Aorta (tissue), 5 donors: ENCODE results near the gene PTER. TPM values are rescaled to one million over a fixed set of nuclear protein-coding genes. Genes with fewer than 3 reads are reported as not detected.

Experiments used
- ATAC-seq: fragments of 200-7000 bp; cut with Tn5 transposase; one replicate; pipeline ENCODE4 v1.9.1; 2022; ENCODE audit warnings: moderate library complexity; ENCODE audit not compliant: low FRiP score
- DNase-seq, 2 donors: peaks; one replicate each; pipeline ENCODE4 v3.0.0-alpha.2; 2020
- H3K27ac ChIP-seq, 2 donors: one replicate each; pipeline ENCODE4 v1.5.1; 2013; ENCODE audit warnings: low read length in 2 of 2, mild to moderate bottlenecking in 2 of 2, moderate library complexity in 2 of 2, control low read depth in 1 of 2, inconsistent platforms in 1 of 2, low read depth in 1 of 2
- H3K27me3 ChIP-seq, 2 donors: one replicate each; pipeline ENCODE4 v1.6.1; 2013; ENCODE audit warnings: control low read depth in 1 of 2, low read length in 1 of 2, mild to moderate bottlenecking in 1 of 2, moderate library complexity in 1 of 2; ENCODE audit not compliant: insufficient read depth in 2 of 2, control insufficient read depth in 1 of 2
- H3K36me3 ChIP-seq, 2 donors: one replicate each; pipeline ENCODE4 v1.6.1; 2013; ENCODE audit warnings: control low read depth in 1 of 2, low read length in 1 of 2, mild to moderate bottlenecking in 1 of 2; ENCODE audit not compliant: insufficient read depth in 2 of 2, control insufficient read depth in 1 of 2
- H3K4me1 ChIP-seq, 2 donors: one replicate each; pipeline ENCODE4 v1.6.1; 2013; ENCODE audit warnings: low read length in 2 of 2, control low read depth in 1 of 2, mild to moderate bottlenecking in 1 of 2, moderate library complexity in 1 of 2; ENCODE audit not compliant: insufficient read depth in 2 of 2, control insufficient read depth in 1 of 2
- H3K4me3 ChIP-seq, 2 donors: one replicate each; pipeline ENCODE4 v1.5.1; 2013; ENCODE audit warnings: low read length in 2 of 2, control low read depth in 1 of 2, mild to moderate bottlenecking in 1 of 2
- H3K9me3 ChIP-seq: one replicate; pipeline ENCODE4 v1.6.1; 2013; ENCODE audit warnings: mild to moderate bottlenecking, low read length; ENCODE audit not compliant: control insufficient read depth
- WGBS, 2 donors: extraction: QIAGEN DNeasy Blood & Tissue Kit; methylation state at CpG; one replicate each; pipeline ENCODE4 v1.1.7; 2013; 5-methylcytosine and 5-hydroxymethylcytosine counted together
- intact Hi-C, 2 donors: fragments of 100-400 bp; cut with DNase I; formaldehyde crosslinking; loops; one replicate each; pipeline versions ENCODE4 v1.14.2 to v1.15.0; 2022
- polyA plus RNA-seq, 2 donors: library from polyadenylated mRNA; stranded (reverse); fragments of 200-250 nt; gene quantifications; one replicate each; pipeline ENCODE4 v1.2.3, GENCODE V29; 2013
- total RNA-seq, 2 donors: library from RNA; stranded (reverse); fragmentation: NEBNext Ultra II Directional; extraction: Animal tissue kit (Norgen Biotek cat#: 25700); gene quantifications; one replicate each; pipeline ENCODE4 v1.2.1, GENCODE V29; 2021
- donor health status: healthy with polysubstance abuse.
- donor health status: Bipolar disorder and iron deficiency.
- donor health status: DM: no; HTN: no; CAD: no.
- donor health status: DM: no; HTN: no; CAD: no.
- donor health status: DM: yes; HTN: yes; CAD: no.

PTER gene
- total and polyA plus RNA-seq, 4 donors: 3.0 to 11.6 (median 6.6) TPM

- WGBS, 2 donors: 99% methylated on average over 5 of the region's 5 CpGs
- H3K27me3 ChIP-seq: no peaks in the 10 kb centered on the region
- ATAC-seq: no peak
- no peak overlapping the region for H3K4me3 ChIP-seq
- no peak for DNase-seq
- H3K9me3 ChIP-seq: no peaks in the 10 kb centered on the region
- intact Hi-C loops: no loop called here
- H3K36me3 ChIP-seq: no peaks in the 10 kb centered on the region
- no peak overlapping the region for H3K27ac ChIP-seq
- no peaks in the 10 kb centered on the region for H3K4me1 ChIP-seq
Measured at GRCh38 chr10:16449454-16449853, 12.6 kb downstream of the PTER start.

DNA sequence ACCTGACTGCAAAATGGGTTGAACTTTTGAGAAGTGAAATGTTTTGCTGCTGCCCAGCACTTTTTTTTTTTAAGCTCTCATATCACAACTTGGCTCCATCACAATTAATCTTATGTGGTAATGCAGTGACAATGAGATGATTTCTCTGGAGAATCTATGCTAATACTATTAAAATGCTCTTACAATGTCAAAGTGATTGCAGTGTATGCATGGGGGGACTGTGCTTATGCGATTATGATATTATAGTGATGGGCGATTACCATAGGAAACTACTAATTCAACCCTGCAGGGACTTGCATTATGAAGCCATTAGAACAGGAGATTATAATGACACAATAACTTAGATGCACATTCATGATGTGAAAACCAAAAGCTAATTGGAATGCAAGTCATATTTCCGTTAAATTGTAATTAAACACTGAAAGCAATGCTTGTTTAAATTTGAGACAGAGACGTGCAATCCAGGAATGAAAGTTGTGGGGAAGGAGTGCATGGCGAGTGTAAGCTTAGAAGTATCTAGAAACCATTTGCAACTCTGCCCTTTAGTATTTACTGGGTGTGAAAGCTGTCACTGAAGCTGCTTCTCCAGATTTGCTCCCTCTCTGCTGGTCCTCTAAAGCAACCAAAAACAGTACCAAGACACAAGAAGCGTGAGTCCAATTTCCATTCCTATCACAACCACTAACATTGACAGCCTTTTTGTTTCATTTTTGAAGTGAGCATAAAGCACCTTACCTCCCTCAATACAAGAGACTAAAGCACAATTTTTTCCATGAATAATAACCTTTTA, 21.6 kb downstream of the PTER start:
- H3K36me3 ChIP-seq: no peaks in the 10 kb centered on the region
- H3K27ac ChIP-seq: no peak overlapping the region
- WGBS, 2 donors: 87 to 92% methylated on average over 6 of the region's 6 CpGs
- no peak for DNase-seq
- intact Hi-C loops: no loop called here
- H3K4me3 ChIP-seq: no peak overlapping the region
- no peaks in the 10 kb centered on the region for H3K9me3 ChIP-seq
- H3K4me1 ChIP-seq: no peaks in the 10 kb centered on the region
- ATAC-seq: no peak
- H3K27me3 ChIP-seq: no peaks in the 10 kb centered on the region

DNA sequence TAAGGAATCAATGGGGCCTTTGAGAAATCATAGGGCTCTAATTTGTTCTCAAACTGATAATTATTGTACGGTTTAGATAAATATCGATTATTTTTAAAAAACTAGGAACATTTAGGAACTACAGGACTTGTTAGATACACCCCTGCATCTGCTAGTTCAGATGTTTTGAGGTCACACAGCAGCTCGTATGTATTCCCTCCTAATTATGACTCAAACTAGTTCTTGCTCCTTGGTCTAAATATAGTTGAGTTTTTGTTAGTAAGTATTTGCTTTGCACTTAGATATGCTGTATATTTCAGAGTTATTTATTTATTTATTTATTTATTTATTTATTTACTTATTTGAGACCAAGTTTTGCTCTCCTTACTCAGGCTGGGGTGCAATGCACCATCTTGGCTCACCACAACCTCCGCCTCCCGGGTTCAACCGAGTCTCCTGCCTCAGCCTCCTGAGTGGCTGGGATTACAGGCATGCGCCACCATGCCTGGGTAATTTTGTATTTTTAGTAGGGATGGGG, 22.7 kb downstream of the PTER start:
- H3K4me1 ChIP-seq: no peaks in the 10 kb centered on the region
- ATAC-seq: no peak
- H3K9me3 ChIP-seq: no peaks in the 10 kb centered on the region
- intact Hi-C loops: no loop called here
- no peak overlapping the region for H3K27ac ChIP-seq
- WGBS, 2 donors: 93 to 94% methylated on average over 7 of the region's 7 CpGs
- no peak for DNase-seq
- no peaks in the 10 kb centered on the region for H3K27me3 ChIP-seq
- H3K4me3 ChIP-seq: no peak overlapping the region
- H3K36me3 ChIP-seq: no peaks in the 10 kb centered on the region

GRCh38 chr10:16466001-16466400, 29.2 kb downstream of the PTER start:
- ATAC-seq: no peak
- WGBS, 2 donors: 90 to 97% methylated on average over 1 of the region's 1 CpG
- H3K27ac ChIP-seq: no peak overlapping the region
- H3K4me3 ChIP-seq: no peak overlapping the region
- H3K36me3 ChIP-seq: no peaks in the 10 kb centered on the region
- no peak for DNase-seq
- no peaks in the 10 kb centered on the region for H3K4me1 ChIP-seq
- no peaks in the 10 kb centered on the region for H3K9me3 ChIP-seq
- no peaks in the 10 kb centered on the region for H3K27me3 ChIP-seq
- intact Hi-C loops: no loop called here

GRCh38 chr10:16470747-16471146, 33.9 kb downstream of the PTER start:
- Histone ChIP-seq H3K27me3 (no peaks in the 10 kb centered on the region), H3K27ac (no peak overlapping the region), H3K4me3 (no peak overlapping the region), H3K9me3 (no peaks in the 10 kb centered on the region), H3K36me3 (no peaks in the 10 kb centered on the region), H3K4me1 (no peaks in the 10 kb centered on the region)
- no peak for ATAC-seq
- 83 to 88% methylated on average over 5 of the region's 5 CpGs for WGBS, 2 donors
- DNase-seq: no peak
- intact Hi-C loops: no loop called here

GRCh38 chr10:16472828-16473227, 36.0 kb downstream of the PTER start:
- WGBS, 2 donors: 86 to 91% methylated on average over 3 of the region's 3 CpGs
- Histone ChIP-seq H3K9me3 (no peaks in the 10 kb centered on the region), H3K27me3 (no peaks in the 10 kb centered on the region), H3K27ac (no peak overlapping the region), H3K36me3 (no peaks in the 10 kb centered on the region), H3K4me3 (no peak overlapping the region), H3K4me1 (no peaks in the 10 kb centered on the region)
- intact Hi-C loops: no loop called here
- ATAC-seq: no peak
- DNase-seq: no peak

DNA sequence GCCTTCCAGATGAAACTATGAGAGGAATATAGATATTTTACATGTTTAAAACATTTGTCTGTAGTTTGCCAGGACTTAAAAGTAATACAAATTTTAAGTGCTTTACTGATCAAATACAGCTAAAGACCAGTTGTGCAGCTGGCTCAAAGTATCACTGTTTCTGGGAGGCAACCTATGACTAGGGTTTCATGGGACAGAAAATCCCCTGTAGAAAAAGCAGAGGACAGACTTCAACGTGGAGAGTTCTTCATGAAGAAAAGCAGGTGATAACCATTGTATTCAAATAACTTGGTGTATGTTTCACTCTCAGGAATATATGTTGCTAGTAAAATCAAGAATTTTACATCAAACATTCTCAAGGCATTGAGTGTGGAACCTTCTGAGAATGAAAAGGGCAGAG, 40.9 kb downstream of the PTER start:
- no peaks in the 10 kb centered on the region for H3K4me1 ChIP-seq
- WGBS, 2 donors: 63 to 67% methylated on average over 1 of the region's 1 CpG
- H3K9me3 ChIP-seq: no peaks in the 10 kb centered on the region
- no peak overlapping the region for H3K27ac ChIP-seq
- no peaks in the 10 kb centered on the region for H3K27me3 ChIP-seq
- H3K36me3 ChIP-seq: no peaks in the 10 kb centered on the region
- no peak for ATAC-seq
- DNase-seq: no peak
- intact Hi-C loops: no loop called here
- no peak overlapping the region for H3K4me3 ChIP-seq

DNA sequence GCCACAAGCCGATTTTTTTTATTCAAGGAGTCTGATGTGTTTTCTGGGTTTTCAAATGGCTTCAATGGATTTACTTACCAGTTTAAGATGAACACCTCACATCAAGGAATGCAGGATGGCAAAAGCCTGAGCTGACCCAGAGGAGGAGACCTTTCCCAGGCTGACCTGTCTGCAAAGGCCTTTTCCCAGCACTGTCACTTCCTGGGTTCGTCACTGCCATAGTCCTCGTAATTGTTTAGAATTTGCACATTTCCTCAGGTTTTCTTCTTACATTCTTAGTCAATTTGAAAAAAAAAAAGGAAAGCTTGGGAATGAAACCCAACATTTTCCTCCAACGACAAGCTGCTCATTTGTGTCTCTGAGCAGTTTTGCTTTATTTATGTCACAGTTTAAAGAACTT, 42.0 kb downstream of the PTER start:
- no peak overlapping the region for H3K27ac ChIP-seq
- DNase-seq: no peak
- H3K36me3 ChIP-seq: no peaks in the 10 kb centered on the region
- intact Hi-C loops: no loop called here
- H3K4me1 ChIP-seq: no peaks in the 10 kb centered on the region
- no peak overlapping the region for H3K4me3 ChIP-seq
- H3K9me3 ChIP-seq: no peaks in the 10 kb centered on the region
- no peaks in the 10 kb centered on the region for H3K27me3 ChIP-seq
- ATAC-seq: no peak
- WGBS, 2 donors: 88 to 92% methylated on average over 4 of the region's 4 CpGs

GRCh38 chr10:16481052-16481728, 44.4 kb downstream of the PTER start:
- no peaks in the 10 kb centered on the region for H3K9me3 ChIP-seq
- no peak for DNase-seq
- H3K27ac ChIP-seq: no peak overlapping the region
- H3K36me3 ChIP-seq: no peaks in the 10 kb centered on the region
- no peaks in the 10 kb centered on the region for H3K4me1 ChIP-seq
- intact Hi-C loops: no loop called here
- no peak for ATAC-seq
- no peaks in the 10 kb centered on the region for H3K27me3 ChIP-seq
- H3K4me3 ChIP-seq: no peak overlapping the region
- 49 to 56% methylated on average over 5 of the region's 5 CpGs for WGBS, 2 donors
